GM18873 (cell line): ENCODE data around the gene PDZD2.
"Not testable (repeated sequence)": the region's sequence is repeated elsewhere in the genome, so short reads cannot be mapped to it uniquely, and the experiment has no call there.

ENCODE experiments used
- ATAC-seq: cut with Tn5 transposase; IDR thresholded peaks from one replicate; pipeline ENCODE4 v1.9.1; 2021; ENCODE audit warnings: mild to moderate bottlenecking, moderate library complexity, moderate number of reproducible peaks; ENCODE audit not compliant: unreplicated experiment, low FRiP score

The PDZD2 gene

GRCh38 chr5:32021771-32022170 is 382.8 kb downstream of the PDZD2 start:
- ATAC-seq, result no peak

DNA sequence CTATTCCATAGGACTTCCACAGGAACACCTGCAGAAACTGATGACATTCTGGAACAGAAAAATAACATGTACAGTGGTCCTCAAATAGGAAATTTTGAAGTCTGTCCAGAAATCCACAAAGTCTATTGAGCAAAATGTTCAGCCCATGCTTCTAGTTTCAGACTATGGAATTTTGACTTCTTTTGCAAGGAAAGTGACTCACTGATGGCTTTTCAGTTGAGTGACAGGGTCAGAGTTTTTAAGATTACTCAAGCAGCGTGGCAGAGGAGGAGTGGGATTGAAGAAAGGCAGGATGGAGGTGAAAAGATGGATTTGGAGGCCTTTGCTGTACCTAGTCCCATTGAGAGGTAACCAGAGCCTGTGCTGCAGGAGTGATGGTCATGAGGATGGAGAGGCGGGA is 383.7 kb downstream of the PDZD2 start:
- ATAC-seq, result no peak

DNA sequence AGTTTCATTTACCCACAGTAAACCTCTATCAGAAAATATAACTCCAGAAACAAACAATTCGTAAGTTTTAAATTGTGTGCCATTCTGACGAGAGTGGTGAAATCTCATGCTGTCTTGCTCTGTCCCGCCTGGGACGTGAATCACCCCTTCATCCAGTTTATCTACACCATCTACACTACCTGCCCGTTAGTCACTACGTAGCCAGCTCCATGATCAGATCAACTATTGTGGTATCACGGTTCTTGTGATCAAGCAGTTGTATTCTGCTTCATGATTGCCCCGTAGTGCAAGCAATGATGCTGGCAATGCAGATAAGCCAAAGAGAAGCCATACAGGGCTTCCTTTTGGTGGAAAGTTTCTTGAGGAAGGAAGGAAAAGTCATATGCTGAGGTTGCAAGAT is 384.9 kb downstream of the PDZD2 start:
- no peak for ATAC-seq

DNA sequence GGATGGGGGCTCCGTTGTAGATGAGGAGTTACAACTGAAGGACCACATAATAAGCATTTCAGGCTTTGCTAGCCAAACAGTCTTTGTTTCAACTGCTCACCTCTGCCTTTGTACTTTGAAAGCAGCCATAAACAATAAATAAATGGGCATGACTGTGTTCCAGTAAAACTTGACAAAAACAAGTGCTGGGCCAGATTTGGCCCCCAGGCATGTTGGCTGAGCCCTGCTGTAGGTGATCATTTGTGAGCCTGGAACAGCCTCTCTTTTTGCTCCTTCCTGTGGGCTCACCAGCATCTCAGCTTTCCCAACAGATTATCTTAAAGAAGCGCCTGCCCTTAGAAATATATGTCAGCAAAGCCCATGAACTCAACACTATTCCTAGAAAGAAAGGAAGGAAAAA is 385.8 kb downstream of the PDZD2 start:
- ATAC-seq, result no peak

GRCh38 chr5:32027093-32027716 is 388.3 kb downstream of the PDZD2 start:
- ATAC-seq, result no peak

GRCh38 chr5:32027717-32028458 is 389.0 kb downstream of the PDZD2 start:
- no peak for ATAC-seq

DNA sequence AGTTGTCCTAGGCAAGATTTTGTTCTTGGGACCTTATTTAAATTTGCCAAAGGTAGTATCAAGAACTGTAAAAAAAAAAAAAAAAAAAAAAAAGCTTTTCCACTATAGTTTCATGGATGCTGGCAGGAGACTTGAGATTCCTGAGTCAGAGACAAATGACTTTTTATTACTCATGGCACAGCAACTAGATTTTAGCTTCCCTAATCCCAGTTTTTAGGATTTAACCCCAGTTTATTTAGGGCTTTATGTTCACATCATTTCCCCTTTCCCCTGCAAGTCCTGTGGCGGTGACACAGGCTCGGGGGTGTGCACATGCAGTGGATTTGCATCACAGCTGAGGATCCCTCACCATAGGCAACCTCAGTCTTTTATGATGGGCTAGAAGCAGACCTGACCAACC is 390.3 kb downstream of the PDZD2 start:
- no peak for ATAC-seq

DNA sequence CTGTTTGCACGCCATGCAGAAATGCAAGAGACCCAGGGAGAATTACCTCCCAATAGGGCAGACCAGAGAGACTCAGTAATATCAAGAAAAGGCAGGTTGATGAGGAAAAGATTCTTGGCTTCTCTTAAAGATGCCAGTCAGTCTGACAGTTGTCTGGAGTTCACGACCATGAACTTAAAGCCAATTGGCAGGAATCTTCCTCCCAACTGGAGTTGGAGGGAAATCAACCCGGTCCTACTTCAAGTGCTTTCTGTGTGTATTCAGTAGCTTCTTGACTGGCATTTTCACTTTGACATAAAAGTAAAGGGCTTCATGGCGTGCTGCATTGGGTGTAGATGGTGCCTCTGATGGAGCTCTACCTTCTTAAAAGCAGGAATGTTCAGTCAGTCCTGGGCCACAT is 390.9 kb downstream of the PDZD2 start:
- no peak for ATAC-seq

GRCh38 chr5:32030222-32030621 is 391.3 kb downstream of the PDZD2 start:
- no peak for ATAC-seq

DNA sequence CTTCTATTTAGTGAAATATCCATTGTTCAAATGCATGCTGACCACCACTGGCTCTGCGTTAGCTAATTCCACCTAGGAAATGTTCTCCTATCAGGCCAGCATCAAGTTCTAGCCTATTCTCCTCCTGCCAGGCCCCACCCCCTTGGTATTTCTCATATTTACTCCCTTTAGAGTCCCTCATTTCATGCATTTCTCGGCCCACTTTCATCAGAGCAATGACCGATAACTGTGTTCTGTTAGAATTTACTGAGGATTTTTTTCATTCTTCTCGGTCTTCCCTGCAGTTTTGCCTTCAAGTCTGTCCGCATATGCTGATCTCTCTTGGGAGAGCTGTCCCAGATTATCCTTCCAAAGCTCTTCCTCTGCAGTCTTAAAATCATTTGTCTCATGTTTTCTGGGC is 391.8 kb downstream of the PDZD2 start:
- ATAC-seq, result no peak

- ATAC-seq, result no peak
These were observed 392.2 kb downstream of the PDZD2 start for GRCh38 chr5:32031089-32031488.

- no peak for ATAC-seq
These were observed 399.6 kb downstream of the PDZD2 start for GRCh38 chr5:32038523-32038922.

- not testable (repeated sequence) for ATAC-seq
These were observed 400.2 kb downstream of the PDZD2 start for GRCh38 chr5:32039133-32039532.

DNA sequence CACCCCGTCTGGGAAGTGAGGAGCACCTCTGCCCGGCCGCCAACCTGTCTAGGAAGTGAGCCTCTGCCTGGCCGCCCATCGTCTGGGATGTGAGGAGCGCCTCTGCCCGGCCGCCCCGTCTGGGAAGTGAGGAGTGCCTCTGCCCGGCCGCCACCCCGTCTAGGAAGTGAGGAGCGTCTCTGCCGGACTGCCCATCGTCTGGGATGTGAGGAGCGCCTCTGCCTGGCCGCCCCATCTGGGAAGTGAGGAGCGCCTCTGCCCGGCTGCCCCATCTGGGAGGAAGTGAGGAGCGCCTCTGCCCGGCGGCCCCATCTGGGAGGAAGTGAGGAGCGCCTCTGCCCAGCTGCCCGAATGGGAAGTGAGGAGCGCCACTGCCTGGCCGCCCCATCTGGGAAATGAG is 400.7 kb downstream of the PDZD2 start:
- ATAC-seq, result not testable (repeated sequence)

DNA sequence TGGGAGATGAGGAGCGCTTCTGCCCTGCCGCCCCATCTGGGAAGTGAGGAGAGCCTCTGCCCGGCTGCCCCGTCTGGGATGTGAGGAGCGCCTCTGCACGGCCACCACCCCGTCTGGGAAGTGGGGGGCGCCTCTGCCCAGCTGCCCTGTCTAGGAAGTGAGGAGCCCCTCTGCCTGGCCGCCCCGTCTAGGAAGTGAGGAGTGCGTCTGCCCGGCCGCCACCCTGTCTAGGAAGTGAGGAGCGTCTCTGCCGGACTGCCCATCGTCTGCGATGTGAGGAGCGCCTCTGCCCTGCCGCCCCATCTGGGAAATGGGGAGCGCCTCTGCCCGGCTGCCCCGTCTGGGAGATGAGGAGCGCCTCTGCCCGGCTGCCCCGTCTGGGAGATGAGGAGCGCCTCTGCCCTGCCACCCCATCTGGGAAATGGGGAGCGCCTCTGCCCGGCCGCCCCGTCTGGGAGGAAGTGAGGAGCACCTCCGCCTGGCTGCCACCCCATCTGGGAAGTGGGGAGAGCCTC is 401.3 kb downstream of the PDZD2 start:
- not testable (repeated sequence) for ATAC-seq

DNA sequence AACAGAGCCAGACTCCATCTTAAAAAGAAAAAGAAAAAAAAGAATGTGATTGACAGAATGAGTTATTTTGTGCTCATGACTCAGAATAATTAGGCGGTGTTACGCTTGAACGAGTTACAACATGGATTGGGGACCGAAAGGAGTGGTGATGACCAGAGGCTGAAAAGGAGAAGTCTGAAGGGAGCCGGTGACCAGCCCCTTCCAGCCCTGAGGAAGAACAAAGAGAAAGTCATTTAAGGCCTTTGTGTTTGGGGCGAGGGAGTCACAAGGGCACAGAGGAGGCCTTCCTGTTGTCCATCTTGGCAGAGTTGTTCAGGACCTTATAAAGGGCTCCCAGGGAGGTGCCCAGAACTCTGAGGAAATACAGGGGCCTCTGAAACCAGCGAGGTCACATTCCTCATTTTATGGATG is 403.6 kb downstream of the PDZD2 start:
- no peak for ATAC-seq

DNA sequence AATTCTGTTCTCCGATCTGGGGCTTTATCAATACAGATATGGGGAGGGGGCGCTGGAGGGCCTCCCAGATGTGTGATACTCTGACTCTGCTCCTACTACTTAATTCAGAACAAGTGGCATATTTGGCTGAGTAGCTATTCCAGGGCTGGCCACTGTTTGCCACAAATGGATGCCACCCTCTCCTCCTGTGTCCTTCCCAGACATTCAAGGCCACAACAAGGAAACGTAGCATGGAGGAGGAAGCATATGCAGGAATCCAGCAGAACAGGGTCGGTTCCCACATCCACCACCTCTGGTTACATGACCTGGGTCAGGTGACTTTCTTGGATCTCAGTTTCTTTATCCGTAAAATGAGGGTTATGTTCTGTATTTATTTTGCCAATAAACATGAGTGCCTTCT is 404.2 kb downstream of the PDZD2 start:
- ATAC-seq, result no peak

GRCh38 chr5:32044434-32044833 is 405.5 kb downstream of the PDZD2 start:
- ATAC-seq, result no peak

DNA sequence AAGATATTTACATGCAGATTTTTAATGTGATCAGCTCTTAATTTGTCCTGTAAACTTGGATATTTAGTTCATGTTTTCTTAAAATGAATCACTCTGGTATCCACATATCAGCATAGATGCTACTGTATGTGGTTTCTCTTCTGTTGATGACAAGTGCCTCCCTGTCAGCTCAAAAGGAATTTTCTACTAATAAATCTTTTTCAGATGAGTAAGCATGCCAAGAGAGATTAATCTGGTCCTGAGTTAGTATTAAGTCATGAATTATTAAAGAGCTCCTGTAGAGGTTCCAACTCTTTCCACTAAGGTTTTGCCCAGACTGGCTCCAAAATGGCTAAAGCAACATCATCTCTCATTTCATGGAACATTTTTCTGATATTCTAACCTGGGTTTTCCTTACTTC is 406.0 kb downstream of the PDZD2 start:
- ATAC-seq, result no peak

GRCh38 chr5:32047056-32047455 is 408.1 kb downstream of the PDZD2 start:
- no peak for ATAC-seq

- ATAC-seq, result no peak
These were observed 412.9 kb downstream of the PDZD2 start for GRCh38 chr5:32051796-32052195.
